NCI-H146 (cell line): ENCODE data around the gene CRELD2.

Experiments used
- DNase-seq: peaks from one replicate; lab custom pipeline; 2025; lab: John Stamatoyannopoulos, UW

Gene CRELD2

GRCh38 chr22:49917974-49918910 is at the start of gene CRELD2, which contains the start of gene ALG12:
Gene CRELD2 (plus strand): TSS chr22:49918634. CDS start chr22:49918770, 136 bp downstream.
Gene ALG12 (minus strand): TSS chr22:49918438. CDS start chr22:49913765, 4,673 bp downstream.
- peak; percentile 95 for DNase-seq

GRCh38 chr22:49869086-49869830 is 49.2 kb upstream of the CRELD2 start:
- no peak for DNase-seq

- no peak for DNase-seq
Measured at GRCh38 chr22:49869845-49870712, 48.4 kb upstream of the CRELD2 start.

GRCh38 chr22:49871482-49871881 is 47.0 kb upstream of the CRELD2 start:
- no peak for DNase-seq

GRCh38 chr22:49872347-49872746 is 46.1 kb upstream of the CRELD2 start:
- DNase-seq: no peak

GRCh38 chr22:49873228-49873940 is 45.0 kb upstream of the CRELD2 start:
- no peak for DNase-seq

GRCh38 chr22:49877642-49878041 is 40.8 kb upstream of the CRELD2 start:
- DNase-seq: no peak

GRCh38 chr22:49878206-49878605 is 40.2 kb upstream of the CRELD2 start:
- no peak for DNase-seq

GRCh38 chr22:49879871-49880270 is 38.6 kb upstream of the CRELD2 start:
- DNase-seq: no peak

GRCh38 chr22:49880281-49880680 is 38.2 kb upstream of the CRELD2 start:
- no peak for DNase-seq

- no peak for DNase-seq
Measured at GRCh38 chr22:49881856-49882255, 36.6 kb upstream of the CRELD2 start.

GRCh38 chr22:49882519-49883293 is 35.7 kb upstream of the CRELD2 start:
- DNase-seq: no peak

GRCh38 chr22:49883294-49883640 is 35.2 kb upstream of the CRELD2 start:
- no peak for DNase-seq

GRCh38 chr22:49884075-49884474 is 34.4 kb upstream of the CRELD2 start:
- no peak for DNase-seq

- no peak for DNase-seq
Measured at GRCh38 chr22:49884503-49885260, 33.8 kb upstream of the CRELD2 start.

GRCh38 chr22:49885281-49885680 is 33.2 kb upstream of the CRELD2 start:
- DNase-seq: no peak

GRCh38 chr22:49885881-49886280 is 32.6 kb upstream of the CRELD2 start:
- DNase-seq: no peak

GRCh38 chr22:49886346-49887063 is 31.9 kb upstream of the CRELD2 start:
- DNase-seq: no peak

GRCh38 chr22:49887064-49887451 is 31.4 kb upstream of the CRELD2 start:
- DNase-seq: no peak
